AG08396 (cell line): ENCODE measurements around the gene GPR156.
"Not testable (repeated sequence)": the region's sequence is repeated elsewhere in the genome, so short reads cannot be mapped to it uniquely, and the experiment has no call there.

Experiments
- DNase-seq: peaks from one replicate; pipeline ENCODE4 v3.0.0; 2012; ENCODE audit warnings: low spot score, mixed read lengths

GPR156 gene

DNA sequence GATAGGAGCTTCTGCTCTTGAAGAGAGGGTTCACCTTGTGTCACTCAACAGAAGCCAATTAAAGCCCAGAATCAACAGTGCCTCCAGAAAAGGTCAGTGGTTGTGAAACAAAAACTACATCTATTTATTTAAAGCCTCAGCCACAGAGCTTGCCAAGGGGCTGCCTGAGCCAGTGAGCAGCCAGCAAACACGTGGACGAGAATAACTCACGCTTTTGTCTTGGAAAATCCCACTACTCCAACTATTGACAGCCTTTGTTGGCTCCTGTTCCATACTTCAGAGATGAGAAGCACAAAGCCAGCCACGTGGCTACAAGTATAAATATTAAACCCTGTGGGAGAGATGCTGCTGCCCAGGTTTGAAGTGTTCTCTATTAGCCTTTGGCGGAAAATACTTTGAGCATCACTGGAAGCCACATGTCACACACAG, 10.3 kb downstream of the GPR156 start:
- no peak for DNase-seq

DNA sequence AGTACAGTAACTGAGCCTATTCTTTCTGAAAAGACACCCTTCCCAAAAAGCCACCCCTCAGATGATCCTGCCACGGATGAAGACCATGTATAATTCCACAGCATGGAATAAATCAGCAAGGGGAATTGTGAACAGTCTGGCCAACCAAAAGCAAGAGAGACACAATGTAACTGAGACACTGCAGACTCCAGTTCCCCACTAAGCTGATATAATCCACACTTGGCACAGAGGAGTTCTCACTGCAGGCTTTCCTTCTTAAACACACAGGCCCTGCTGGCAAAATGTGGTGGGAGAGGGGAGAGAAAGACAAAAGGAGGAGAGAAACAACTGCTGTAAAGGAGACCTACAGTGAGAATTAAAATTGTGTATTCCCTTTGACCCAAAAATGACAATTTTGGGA, 12.7 kb downstream of the GPR156 start:
- DNase-seq = no peak

DNA sequence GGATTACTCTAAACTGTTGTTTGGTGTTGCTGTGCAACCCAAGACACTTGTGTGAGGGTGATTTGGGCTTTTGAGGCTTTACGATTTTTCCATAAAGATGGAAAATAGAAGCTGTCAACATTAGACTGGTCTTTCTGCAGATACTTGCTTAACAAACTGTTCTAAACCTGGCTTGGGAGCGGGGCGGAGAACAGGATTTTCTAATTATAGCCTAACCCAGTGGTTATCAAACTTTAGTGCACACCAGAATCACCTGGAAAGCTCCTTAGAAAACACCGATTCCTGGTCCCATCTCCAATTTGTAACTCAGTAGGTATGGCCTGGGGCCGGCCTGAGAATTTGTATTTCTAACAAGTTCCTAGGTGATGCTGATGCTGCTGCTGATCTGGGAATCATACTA, 19.0 kb downstream of the GPR156 start:
- DNase-seq = no peak

DNA sequence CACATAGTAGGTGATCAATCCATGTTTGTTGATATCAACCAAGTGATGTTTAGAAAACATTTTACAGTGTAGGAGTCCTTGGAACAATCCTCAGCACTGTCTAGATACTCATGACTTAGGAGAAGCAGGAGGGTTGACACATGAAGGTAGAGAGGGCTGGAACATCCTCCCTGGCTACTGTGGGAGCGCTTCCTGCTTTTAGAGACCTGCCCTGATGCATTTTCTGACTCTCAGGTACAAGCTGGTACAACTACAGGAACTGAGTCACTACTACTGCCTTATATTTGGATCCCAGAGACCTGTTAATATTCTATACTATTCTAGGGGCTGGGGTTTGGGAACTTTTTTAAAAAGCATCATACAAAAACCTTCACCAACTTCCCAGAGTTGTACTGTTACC, 20.1 kb downstream of the GPR156 start:
- DNase-seq = no peak

DNA sequence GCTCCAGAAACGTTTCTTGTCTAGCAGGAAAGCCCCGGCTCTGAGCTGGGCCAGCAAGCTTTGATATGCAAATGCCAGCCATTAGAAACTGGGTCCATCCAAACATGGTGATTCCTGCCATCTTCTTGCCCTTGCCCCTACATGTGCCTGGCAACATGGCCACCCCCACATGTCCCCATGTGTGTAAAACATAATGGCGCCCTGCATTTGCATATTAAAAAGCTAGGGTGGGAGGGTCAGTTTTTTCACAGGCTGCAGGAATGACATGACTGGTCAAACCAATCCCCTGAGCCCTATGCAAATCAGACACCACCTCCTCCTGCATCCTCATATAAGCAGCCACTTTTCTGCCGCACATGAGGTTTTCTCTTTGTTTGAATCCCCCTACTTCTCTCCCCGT, 21.2 kb downstream of the GPR156 start:
- DNase-seq = no peak

DNA sequence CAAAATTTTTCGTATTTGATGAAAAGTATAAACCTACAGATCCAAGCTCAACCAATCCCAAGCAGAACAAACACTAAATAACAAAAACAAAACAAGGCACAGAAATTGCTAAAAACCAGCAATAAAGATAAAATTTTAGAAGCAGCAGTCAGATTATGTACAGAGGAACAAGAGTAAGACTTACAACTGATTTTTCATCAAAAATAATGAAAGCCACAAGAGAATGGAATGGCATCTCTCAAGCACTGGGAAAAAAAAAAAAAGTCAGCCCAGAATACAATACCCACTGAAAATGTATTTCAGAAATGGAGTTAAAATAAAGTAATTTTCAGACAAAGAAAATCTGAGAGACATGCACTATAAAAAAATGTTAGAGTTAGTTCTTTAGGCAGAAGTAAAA, 27.0 kb downstream of the GPR156 start:
- no peak for DNase-seq

DNA sequence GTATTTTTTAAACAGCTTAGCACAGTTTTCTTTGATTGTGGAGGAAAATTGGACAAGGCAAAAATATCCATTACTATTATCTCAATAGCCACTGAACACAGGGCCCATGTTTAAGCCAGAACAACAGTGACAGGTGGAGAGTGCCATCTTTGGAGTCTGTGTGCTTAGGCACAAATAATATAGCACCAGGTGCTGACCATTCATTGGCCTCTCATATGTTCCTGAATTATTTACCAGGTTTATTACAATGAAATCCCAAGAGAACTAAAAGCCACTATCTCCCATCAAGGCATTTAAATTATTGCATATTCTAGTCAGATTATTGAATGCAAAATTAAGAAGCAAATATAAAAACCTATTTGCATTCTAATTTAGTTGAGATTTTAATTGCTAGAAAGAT, 39.6 kb downstream of the GPR156 start:
- DNase-seq = no peak

DNA sequence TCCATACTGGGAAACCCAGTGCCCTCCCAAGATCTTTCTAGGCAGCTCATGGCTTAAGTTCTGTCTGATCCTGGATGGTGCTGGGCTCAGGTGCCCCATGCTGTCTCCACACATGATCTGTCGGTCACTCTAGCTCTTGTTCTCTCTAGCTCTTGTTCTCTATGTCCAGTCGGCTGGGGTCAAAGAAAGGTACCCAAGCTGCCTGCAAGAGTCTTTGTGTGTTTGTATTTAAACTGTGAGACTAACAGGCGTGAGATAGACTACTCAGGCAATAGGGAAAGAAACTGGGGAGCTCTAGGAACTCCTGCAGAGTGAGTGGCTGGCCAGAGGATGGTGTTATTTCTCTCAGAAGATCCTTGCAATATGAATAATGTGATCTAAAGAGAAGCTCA, 40.2 kb downstream of the GPR156 start:
- DNase-seq = no peak

DNA sequence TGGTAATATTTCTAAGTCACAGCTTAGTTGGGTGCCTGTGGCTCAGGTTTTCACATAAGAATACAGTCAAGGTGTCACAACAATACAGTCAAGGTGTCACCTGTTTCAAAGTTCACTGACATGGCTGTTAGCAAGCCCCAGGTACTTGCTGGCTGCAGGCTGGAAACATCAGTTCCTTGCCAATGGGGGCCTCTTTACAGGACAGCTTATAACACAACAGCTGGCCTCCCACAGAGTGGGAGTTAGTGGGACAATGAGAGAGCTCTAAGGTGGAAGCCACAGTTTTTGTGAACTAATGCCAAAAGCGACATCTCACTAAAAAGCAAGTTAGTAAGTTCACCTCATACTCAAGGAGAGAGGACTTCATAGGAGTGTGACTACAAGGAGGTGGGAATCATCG, 45.4 kb downstream of the GPR156 start:
- no peak for DNase-seq

DNA sequence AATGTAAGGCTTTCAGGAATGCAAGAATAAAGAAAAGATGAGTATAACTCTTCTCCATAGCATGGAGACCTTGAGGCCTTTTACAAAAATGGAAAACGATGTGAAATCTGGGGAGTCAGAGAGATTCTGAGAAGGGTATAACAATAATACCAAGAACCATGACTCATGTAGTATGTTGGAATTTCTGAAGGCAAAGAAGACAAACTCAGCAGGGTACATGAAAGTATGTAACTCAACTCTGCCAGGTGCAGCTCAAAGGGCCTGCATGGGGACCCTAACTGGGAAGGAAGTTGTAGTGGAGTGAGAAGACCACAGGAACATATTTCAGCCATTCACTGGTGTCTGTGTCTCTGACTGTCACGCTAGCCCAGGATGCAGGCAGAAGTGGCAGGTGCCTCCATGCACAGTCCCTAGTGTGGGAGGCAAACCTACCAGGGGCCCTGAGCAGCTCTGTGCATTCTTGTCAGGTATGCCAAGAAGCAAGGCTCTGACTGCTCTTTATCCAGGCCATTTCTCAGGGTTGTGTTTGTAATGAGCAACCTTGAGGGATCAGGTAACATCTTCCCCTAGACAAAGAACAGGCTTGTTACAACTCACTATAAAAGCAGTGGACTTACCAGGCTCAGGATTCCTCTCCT, 57.2 kb downstream of the GPR156 start:
- no peak for DNase-seq

DNA sequence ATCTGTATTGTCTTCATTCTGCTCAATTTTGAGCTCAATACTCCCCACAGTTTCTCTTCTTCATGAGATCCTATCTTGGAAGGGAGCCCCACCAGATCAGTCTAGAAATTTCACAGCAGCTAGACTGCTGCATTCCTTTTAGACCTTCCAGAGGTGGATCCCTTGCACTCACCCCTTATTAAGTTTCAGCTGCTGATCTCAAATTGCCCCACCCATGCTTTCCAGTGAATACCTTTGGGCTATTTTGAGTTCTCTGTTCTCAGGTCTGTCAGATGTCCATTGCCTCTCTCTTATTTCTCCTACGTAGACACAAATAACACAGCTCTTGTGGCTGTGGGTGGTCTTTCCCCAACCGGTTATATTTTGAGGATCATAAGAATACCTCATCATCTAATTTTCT, 60.8 kb downstream of the GPR156 start:
- no peak for DNase-seq

DNA sequence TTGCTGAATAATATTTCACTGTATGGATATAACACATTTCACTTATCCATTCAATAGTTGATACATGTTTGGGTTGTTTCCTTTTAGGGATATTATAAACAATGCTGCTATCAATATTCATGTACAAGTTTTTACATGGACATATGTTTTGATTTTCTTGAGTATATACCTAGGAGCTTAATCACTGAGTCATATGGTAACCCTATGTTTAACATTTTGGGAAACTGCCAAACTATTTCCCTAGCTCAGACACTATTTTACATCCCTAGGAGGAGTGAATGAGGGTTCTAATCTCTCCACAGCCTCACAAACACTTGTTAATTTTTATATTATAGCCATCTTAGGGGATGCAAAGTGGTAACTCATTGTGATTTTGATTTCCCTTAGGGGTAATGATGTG, 66.0 kb downstream of the GPR156 start:
- no peak for DNase-seq

DNA sequence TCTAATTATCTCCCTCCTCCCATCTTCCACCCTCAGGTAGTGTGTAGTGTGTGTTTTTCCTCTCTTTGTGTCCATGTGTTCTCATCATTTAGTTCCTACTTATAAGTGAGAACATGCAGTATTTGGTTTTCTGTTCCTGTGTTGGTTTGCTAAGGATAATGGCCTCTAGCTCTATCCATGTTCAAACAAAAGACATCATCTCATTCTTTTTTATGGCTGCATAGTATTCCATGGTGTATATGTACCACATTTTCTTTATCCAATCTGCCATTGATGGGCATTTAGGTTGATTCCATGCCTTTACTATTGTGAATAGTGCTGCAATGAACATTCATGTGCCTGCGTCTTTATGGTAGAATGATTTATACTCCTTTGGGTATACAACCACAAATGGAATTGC, 68.4 kb downstream of the GPR156 start:
- not testable (repeated sequence) for DNase-seq

DNA sequence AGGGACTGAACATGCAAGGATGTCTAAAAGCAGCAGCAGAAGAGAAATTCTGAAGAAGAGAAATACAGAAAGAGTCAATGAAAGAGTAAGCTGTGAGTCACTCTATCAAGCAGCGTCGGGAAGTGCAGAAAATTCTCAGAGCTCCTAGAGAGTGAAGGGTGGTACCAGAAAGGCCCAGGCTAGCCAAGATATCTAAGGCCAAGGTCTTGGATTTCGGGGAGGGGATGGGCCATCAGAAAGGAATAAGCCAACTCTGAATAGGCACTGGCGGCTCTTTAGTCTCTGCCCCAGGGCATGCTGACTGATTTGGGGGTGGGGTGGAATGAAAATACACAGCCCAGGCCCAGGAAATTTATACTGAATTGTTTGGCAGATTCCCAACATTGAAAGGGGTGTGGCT, 70.8 kb downstream of the GPR156 start:
- no peak for DNase-seq

DNA sequence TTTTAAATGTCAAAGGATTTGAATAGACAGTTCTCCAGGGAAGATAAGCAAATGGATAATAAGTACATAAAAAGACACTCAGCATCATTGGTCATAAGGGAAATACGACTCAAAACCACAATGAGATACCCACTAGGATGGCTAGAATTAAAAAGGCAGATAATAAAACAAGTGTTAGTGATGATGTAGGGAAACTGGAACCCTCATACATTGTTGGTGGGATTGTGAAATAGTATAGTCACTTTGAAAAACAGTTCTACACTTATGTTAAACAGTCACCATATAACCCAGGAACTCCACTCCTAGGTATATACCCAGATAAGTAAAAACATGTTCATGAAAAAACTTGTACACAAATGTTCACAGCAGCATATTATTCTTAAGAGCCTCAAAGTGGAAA, 72.5 kb downstream of the GPR156 start:
- no peak for DNase-seq

DNA sequence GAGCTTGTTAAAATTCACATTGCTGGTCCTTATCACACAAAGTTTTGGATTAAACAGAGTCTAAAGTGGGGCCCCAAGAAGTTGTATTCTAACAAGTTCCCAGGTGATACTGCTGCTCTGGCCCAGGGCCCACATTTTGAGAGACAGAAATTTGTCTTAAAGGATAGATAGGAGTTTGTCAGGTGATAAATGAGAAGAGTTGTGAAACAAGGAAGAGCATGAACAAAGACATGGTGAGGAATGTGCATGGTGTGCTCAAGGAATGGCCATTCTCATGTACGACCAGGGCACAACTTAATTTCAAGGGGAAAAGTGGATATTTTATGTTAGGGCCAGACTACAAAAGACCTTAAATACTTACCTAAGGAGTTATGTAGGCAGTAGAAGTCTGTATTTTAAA, 75.6 kb downstream of the GPR156 start:
- no peak for DNase-seq

DNA sequence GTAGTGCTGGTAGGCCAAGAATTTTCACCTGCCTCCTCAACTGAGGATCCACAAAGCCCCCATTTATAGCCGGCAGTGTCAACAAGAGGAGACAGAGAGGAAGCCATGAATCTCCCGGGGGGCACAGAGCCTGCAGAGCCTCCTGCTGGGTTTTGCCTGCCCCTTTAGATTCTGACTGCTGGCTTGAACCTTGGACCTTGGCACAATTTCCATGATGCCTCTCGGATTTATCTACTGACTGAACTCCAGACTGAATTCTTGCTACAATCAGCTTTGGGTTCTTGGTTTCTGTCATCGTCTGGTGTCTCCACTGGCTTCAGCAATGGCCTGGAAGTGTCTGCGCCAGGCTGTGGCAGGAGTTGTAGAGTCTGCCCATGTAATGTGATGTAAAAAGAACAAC, 80.7 kb downstream of the GPR156 start:
- DNase-seq = no peak

DNA sequence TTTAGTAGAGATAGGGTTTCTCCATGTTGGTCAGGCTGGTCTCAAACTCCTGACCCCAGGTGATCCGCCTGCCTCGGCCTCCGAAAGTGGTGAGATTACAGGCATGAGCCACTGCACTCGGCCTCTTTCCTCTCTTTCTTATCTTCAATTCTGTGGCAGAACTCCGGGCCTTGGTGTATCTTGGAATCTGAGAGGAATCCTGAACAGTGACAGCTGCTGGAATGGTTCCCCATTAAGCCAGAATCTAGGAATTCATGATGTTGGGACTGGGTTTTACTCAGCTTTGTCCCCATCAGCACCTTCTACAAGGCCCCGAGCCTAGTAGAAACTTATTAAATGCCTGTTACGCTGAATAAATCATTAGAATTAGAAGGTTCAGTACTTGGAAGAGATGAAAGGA, 81.4 kb downstream of the GPR156 start:
- DNase-seq = no peak

DNA sequence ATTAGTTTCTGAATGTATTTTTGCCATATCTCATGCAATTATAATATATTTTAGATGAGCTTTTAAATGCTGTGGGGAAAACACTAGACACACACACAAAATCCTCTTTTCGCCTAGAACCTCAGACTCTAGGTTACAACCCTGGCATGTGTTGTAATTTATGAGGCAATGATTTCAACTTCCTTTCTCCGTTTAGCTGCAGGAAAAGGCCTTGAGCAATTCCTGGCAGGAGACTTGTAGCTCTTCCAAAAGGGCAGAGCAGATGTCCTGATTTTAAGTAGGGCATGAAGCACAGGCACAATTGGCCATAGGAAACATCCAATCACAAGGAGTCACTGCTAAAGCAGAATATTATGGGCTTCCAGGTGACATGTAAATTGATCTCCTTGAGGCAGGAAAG, 82.0 kb downstream of the GPR156 start:
- peak; percentile 48 for DNase-seq

DNA sequence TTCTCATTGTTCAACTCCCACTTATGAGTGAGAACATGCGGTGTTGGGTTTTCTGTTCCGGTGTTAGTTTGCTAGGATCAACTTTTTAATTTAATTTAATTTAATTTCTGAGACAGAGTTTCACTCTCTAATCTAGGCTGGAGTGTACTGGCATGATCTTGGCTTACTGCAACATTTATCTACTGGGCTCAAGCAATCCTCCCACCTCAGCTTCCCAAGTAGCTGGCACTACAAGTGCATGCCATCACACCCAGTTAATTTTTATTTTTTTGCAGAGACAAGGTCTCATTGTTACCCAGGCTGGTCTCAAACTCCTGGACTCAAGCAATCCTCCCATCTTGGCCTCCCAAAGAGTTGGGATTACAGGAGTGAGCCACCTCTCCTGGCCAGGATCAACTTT, 82.7 kb downstream of the GPR156 start:
- DNase-seq = no peak

DNA sequence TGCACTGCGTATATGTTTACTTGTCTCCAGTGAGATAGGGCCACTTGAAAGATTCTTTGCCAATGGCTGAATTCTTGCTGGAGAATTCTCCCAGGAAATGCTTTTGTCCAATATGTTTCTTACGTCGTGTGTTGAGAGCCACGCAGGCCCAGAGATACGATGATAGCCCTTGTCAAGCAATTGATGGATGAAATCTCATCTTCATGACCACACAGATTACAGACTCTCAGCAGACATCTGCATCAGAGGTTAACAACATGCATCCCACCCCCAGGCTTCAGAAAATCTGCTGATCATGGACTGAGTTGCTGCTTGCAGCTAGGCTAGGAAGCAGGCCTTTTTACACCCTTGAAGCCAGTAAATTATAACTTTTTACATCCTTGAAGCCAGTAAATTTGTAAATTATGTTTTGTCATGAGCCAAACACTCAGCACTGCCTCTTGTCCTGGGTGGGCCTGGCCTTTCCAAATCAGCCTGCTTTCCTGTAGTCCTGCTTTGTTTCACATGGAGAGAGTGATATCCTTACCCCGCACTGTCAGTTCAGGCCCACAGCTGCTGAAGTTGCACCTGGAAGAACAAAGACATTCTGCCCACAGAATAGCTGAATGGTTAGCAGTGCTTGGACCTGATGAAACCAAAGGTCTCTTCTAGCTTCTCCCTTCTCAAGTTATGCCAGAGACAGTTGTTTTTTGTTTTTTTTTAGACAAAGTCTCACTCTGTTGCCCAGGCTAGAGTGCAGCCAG, 84.4 kb downstream of the GPR156 start:
- DNase-seq = no peak

DNA sequence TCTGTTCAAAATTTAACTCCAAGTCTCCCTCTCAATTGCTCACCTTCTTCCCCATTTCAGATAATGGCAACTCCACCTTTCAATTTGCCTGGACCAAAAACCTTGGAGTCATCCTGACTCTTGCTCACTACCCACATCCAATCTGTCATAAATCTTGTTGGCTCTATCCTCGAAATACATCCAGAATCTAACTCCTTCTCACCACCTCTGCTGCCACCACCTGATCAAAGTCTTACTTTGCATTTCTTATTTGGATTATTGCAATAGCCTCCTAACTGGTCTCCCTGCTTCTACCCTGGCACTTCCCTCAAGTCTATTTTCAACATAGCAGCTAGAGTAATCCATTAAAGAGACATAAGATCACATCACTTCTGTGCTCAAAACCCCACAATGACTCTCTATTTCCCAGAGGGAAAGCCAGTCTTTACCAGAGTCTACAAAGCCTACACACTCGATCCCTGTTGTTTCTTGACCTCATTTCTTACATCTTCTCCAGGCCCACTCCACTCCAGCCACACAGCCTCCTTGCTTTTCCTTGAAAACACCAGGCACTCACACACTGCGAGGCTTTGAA, 86.6 kb downstream of the GPR156 start:
- DNase-seq = no peak

DNA sequence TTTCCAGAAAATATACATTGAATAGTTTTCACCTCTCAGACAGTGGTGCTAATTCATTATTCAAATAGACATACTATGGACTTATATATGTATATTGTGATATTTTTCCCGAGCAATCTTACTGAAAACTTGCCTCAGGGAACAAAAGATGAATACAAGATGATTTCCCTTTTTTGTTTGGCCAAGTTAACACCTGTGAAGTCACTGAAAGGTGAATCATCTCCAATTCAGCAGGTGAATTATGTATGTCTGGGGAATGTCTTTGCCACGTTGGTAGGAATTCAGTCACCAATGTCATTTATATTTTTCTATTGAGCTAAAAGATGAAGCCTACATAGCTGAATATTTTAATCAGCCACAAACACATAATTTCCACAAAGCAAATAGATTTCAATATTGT, 88.2 kb downstream of the GPR156 start:
- no peak for DNase-seq

DNA sequence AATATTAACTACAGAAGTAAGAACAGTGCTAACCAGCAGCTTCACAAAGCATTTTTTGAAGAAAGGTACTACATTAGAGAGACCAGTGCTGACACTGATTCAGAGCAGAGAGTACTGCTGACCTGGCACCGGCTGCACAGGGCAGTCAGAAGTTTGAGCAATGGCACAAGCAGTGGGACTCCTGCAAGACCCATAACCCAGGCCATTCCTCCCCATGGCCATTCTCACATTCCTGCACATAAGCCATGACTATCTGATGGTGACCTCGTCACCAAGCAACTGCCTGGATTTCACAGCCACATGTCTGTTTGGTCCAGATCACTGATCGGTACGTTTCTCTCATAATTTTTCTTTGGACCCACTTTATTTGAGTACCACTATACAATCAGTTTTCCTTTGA, 88.7 kb downstream of the GPR156 start:
- DNase-seq = no peak
